K562 (cell line): ENCODE results near the gene YAP1. TPM values are rescaled to one million over a fixed set of nuclear protein-coding genes. Genes with fewer than 3 reads are reported as not detected.

ENCODE experiments used
- CREBBP ChIP-seq: IDR thresholded peaks from one replicate; pipeline ENCODE4 v1.6.1; 2012; ENCODE audit warnings: low read depth, mild to moderate bottlenecking, control low read depth, inconsistent platforms, low read length
- ELF4 ChIP-seq: fragments of 450-650 bp; formaldehyde crosslinking; IDR thresholded peaks from 2 replicates; pipeline ENCODE4 v1.4.0; 2022; ENCODE audit warnings: missing genetic modification characterization
- HLTF ChIP-seq: fragments of 450-650 bp; IDR thresholded peaks from 2 replicates; pipeline ENCODE4 v1.6.1; 2016
- NR3C1 ChIP-seq: sonication (generic); formaldehyde crosslinking; IDR thresholded peaks from 2 replicates; pipeline ENCODE4 v1.8.1; 2022; ENCODE audit warnings: missing genetic modification reagents
- PYGO2 ChIP-seq: fragments of 450-650 bp; IDR thresholded peaks from 2 replicates; pipeline ENCODE4 v1.6.1; 2016; ENCODE audit warnings: mild to moderate bottlenecking, missing genetic modification characterization, moderate library complexity, missing compliant biosample characterization
- TARDBP ChIP-seq: fragments of 450-650 bp; IDR thresholded peaks from 2 replicates; pipeline ENCODE4 v1.6.1; 2016
- ZNF41 ChIP-seq: fragments of 250-450 bp; sonication (Bioruptor Pico); conservative IDR thresholded peaks from 2 replicates; pipeline ENCODE4 v1.4.0; 2020; ENCODE audit warnings: mild to moderate bottlenecking
- polyA plus RNA-seq, 8 experiments: library from polyadenylated mRNA; depleted of rRNA in 4 of 8; stranded (reverse) in 5 of 8; unstranded in 3 of 8; fragments of >200 nt; fragmentation: Nextera tagmentation in 2 of 8; fragmentation: Illumina TruSeq in 1 of 8; extraction: Ambion mirVana in 2 of 8; extraction: Trizol in 1 of 8; gene quantifications; 2 replicates each; pipeline versions ENCODE4 v1.2.1 to v1.2.3, GENCODE V29; 2011 to 2014; ENCODE audit warnings: inconsistent platforms in 1 of 8, missing spikeins in 1 of 8
- total RNA-seq, 7 experiments: library from RNA; depleted of rRNA in 6 of 7; stranded (reverse); fragments of >200 nt in 6 of 7; fragmentation: Illumina TruSeq in 2 of 7; extraction: Trizol in 2 of 7; gene quantifications; 2 replicates each; pipeline versions ENCODE4 v1.2.1 to v1.2.3, GENCODE V29; 2011 to 2021; ENCODE audit warnings: low replicate concordance in 1 of 7
- TF ChIP-seq, protein P1 (sequence below), 2 experiments: fragments of 450-650 bp; IDR thresholded peaks; 2 replicates each; pipeline ENCODE4 v1.6.1; 2018; ENCODE audit warnings: mild to moderate bottlenecking in 2 of 2, low read depth in 1 of 2; ENCODE audit not compliant: partially characterized antibody in 2 of 2

Gene YAP1
- total and polyA plus RNA-seq, 9 of the 15 experiments (the other 6 are each of a cell fraction or from before 2014, with no cell fraction given), result 0.18 TPM; not detected in 8

DNA sequence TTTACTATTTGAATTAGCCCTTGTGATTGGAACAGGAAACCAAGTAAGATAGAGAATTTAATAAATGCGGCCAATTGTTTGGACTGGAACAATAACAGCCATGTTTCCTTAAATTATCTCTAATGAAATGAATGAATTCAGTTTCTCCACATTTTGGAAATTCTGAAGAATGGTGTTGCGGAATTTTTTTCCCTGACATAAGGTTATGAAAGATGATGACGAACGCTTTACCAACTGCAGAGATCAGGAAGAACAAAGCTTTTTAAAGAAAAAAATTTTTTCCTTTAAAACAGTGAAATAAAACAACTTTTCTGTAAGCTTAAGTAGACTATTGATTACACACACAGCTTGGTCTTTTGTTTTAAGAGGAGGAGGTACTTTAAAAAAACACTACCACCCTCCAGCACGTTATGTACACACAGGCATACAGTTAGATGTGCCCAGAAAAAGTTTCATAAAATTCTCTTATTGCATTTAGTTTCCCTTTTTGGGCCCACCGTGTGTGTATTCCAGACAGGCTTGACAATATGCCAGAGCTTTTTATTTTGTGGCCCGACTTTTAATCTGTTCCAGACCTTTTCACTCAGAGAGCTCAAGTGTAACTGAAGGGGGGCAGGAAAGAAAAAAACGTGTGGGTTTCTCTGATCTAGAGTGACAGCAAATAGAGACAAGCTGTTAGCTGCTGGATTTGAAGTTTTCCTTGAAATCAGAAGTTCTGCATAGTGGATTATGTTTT is 77.3 kb downstream of the YAP1 start (continued):
- no peak for TF ChIP-seq NR3C1
- no peak for TF ChIP-seq ELF4 (CRISPR knock-in tag)
- TF ChIP-seq, protein P1, sequence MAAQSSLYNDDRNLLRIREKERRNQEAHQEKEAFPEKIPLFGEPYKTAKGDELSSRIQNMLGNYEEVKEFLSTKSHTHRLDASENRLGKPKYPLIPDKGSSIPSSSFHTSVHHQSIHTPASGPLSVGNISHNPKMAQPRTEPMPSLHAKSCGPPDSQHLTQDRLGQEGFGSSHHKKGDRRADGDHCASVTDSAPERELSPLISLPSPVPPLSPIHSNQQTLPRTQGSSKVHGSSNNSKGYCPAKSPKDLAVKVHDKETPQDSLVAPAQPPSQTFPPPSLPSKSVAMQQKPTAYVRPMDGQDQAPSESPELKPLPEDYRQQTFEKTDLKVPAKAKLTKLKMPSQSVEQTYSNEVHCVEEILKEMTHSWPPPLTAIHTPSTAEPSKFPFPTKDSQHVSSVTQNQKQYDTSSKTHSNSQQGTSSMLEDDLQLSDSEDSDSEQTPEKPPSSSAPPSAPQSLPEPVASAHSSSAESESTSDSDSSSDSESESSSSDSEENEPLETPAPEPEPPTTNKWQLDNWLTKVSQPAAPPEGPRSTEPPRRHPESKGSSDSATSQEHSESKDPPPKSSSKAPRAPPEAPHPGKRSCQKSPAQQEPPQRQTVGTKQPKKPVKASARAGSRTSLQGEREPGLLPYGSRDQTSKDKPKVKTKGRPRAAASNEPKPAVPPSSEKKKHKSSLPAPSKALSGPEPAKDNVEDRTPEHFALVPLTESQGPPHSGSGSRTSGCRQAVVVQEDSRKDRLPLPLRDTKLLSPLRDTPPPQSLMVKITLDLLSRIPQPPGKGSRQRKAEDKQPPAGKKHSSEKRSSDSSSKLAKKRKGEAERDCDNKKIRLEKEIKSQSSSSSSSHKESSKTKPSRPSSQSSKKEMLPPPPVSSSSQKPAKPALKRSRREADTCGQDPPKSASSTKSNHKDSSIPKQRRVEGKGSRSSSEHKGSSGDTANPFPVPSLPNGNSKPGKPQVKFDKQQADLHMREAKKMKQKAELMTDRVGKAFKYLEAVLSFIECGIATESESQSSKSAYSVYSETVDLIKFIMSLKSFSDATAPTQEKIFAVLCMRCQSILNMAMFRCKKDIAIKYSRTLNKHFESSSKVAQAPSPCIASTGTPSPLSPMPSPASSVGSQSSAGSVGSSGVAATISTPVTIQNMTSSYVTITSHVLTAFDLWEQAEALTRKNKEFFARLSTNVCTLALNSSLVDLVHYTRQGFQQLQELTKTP (IDR thresholded peaks at IDR 0.05; ENCODE audit: low read depth in 1 of 2, partially characterized antibody in 2 of 2), result no peak
- TF ChIP-seq PYGO2 (tag), result no peak
- no peak for TF ChIP-seq CREBBP
- no peak for TF ChIP-seq ZNF41 (CRISPR knock-in tag)
- no peak for TF ChIP-seq HLTF
- TF ChIP-seq TARDBP, result no peak
